Subcutaneous abdominal adipose tissue (tissue), 5 donors: ENCODE results near the gene TRIM4.

Experiments used
- H3K27ac ChIP-seq: one replicate; pipeline ENCODE4 v1.7.0; 2013; ENCODE audit warnings: low read depth, mild to moderate bottlenecking, inconsistent platforms, low read length, moderate library complexity
- H3K27me3 ChIP-seq, 5 donors: one replicate each; pipeline ENCODE4 v1.7.0; 2013; ENCODE audit warnings: low read length in 5 of 5, inconsistent platforms in 1 of 5; ENCODE audit not compliant: control insufficient read depth in 5 of 5, insufficient read depth in 4 of 5
- H3K36me3 ChIP-seq, 5 donors: one replicate each; pipeline ENCODE4 v1.7.0; 2013; ENCODE audit warnings: low read length in 5 of 5; ENCODE audit not compliant: control insufficient read depth in 5 of 5, insufficient read depth in 5 of 5
- H3K4me1 ChIP-seq, 5 donors: one replicate each; pipeline ENCODE4 v1.7.0; 2013; ENCODE audit warnings: low read length in 5 of 5, mild to moderate bottlenecking in 3 of 5, moderate library complexity in 1 of 5; ENCODE audit not compliant: control insufficient read depth in 5 of 5, insufficient read depth in 5 of 5
- H3K4me3 ChIP-seq, 5 donors: one replicate each; pipeline ENCODE4 v1.7.0; 2013; ENCODE audit warnings: low read length in 5 of 5, low read depth in 1 of 5
- H3K9ac ChIP-seq, 5 donors: one replicate each; pipeline ENCODE4 v1.7.0; 2013; ENCODE audit warnings: low read length in 5 of 5, mild to moderate bottlenecking in 4 of 5, moderate library complexity in 3 of 5
- H3K9me3 ChIP-seq, 5 donors: one replicate each; pipeline ENCODE4 v1.7.0; 2013; ENCODE audit warnings: low read length in 5 of 5; ENCODE audit not compliant: control insufficient read depth in 5 of 5
- donor health status: healthy.
- donor health status: healthy.
- donor health status: healthy.
- donor health status: healthy.
- donor health status: healthy.

The TRIM4 gene

GRCh38 chr7:99926321-99926720 lies 7.0 kb upstream of the TRIM4 start:
- Histone ChIP-seq H3K9me3 (no peaks in the 10 kb centered on the region), H3K4me1 (peaks cover 0 to 13% (median 8%) of the 10 kb centered on the region in 5 donors), H3K4me3 (no peak overlapping the region), H3K27ac (no peak overlapping the region), H3K36me3 (peaks cover 0 to 3% (median 0%) of the 10 kb centered on the region in 5 donors), H3K27me3 (peaks cover 0 to 15% (median 0%) of the 10 kb centered on the region in 5 donors), H3K9ac (no peak overlapping the region)

GRCh38 chr7:99923200-99923599 lies 3.9 kb upstream of the TRIM4 start:
- peaks cover 0 to 4% (median 0%) of the 10 kb centered on the region in 5 donors for H3K36me3 ChIP-seq
- H3K9ac ChIP-seq = no peak overlapping the region
- H3K27ac ChIP-seq = no peak overlapping the region
- peaks cover 0 to 10% (median 0%) of the 10 kb centered on the region in 5 donors for H3K27me3 ChIP-seq
- H3K4me1 ChIP-seq = peaks cover 0 to 21% (median 16%) of the 10 kb centered on the region in 5 donors
- no peaks in the 10 kb centered on the region for H3K9me3 ChIP-seq
- H3K4me3 ChIP-seq = no peak overlapping the region

- H3K36me3 ChIP-seq = peaks cover 6 to 18% (median 10%) of the 10 kb centered on the region in 5 donors
- H3K9me3 ChIP-seq = no peaks in the 10 kb centered on the region
- peak overlapping the region in 4 of 5 donors; percentile 89 to 96 (median 94) for H3K9ac ChIP-seq
- peaks cover 7 to 42% (median 33%) of the 10 kb centered on the region in 5 donors for H3K4me1 ChIP-seq
- no peaks in the 10 kb centered on the region for H3K27me3 ChIP-seq
- peak overlapping the region; percentile 90 to 98 (median 91) for H3K4me3 ChIP-seq
- H3K27ac ChIP-seq = peak overlapping the region; percentile 82
Observed at GRCh38 chr7:99920149-99920548, 819 bp upstream of the TRIM4 start.

- Histone ChIP-seq H3K4me1 (peaks cover 7 to 42% (median 33%) of the 10 kb centered on the region in 5 donors), H3K9me3 (no peaks in the 10 kb centered on the region), H3K9ac (peak overlapping the region; percentile 66 to 96 (median 94)), H3K36me3 (peaks cover 6 to 21% (median 12%) of the 10 kb centered on the region in 5 donors), H3K4me3 (peak overlapping the region; percentile 90 to 98 (median 91)), H3K27ac (peak overlapping the region; percentile 82), H3K27me3 (no peaks in the 10 kb centered on the region)
Observed at GRCh38 chr7:99919814-99920112, 433 bp upstream of the TRIM4 start.

GRCh38 chr7:99910976-99911375 lies 8.4 kb downstream of the TRIM4 start:
- Histone ChIP-seq H3K36me3 (peaks cover 21 to 51% (median 38%) of the 10 kb centered on the region in 5 donors), H3K9me3 (no peaks in the 10 kb centered on the region), H3K27me3 (no peaks in the 10 kb centered on the region), H3K4me1 (no peaks in the 10 kb centered on the region), H3K9ac (no peak overlapping the region), H3K27ac (no peak overlapping the region), H3K4me3 (no peak overlapping the region)

- Histone ChIP-seq H3K36me3 (peaks cover 29 to 83% (median 57%) of the 10 kb centered on the region in 5 donors), H3K9me3 (no peaks in the 10 kb centered on the region)
Observed at GRCh38 chr7:99901581-99901980, 17.7 kb downstream of the TRIM4 start.

GRCh38 chr7:99899830-99900519 lies 19.4 kb downstream of the TRIM4 start:
- no peak overlapping the region for H3K4me3 ChIP-seq
- H3K4me1 ChIP-seq = peaks cover 0 to 3% (median 0%) of the 10 kb centered on the region in 5 donors
- H3K27ac ChIP-seq = no peak overlapping the region
- no peak overlapping the region for H3K9ac ChIP-seq
- peaks cover 26 to 66% (median 50%) of the 10 kb centered on the region in 5 donors for H3K36me3 ChIP-seq
- no peaks in the 10 kb centered on the region for H3K9me3 ChIP-seq
- H3K27me3 ChIP-seq = no peaks in the 10 kb centered on the region

More at GRCh38 chr7:99901581-99901980, 17.7 kb downstream of the TRIM4 start:
- peaks cover 0 to 3% (median 0%) of the 10 kb centered on the region in 5 donors for H3K4me1 ChIP-seq
- no peaks in the 10 kb centered on the region for H3K27me3 ChIP-seq
- no peak overlapping the region for H3K27ac ChIP-seq
- H3K9ac ChIP-seq = no peak overlapping the region
- H3K4me3 ChIP-seq = no peak overlapping the region

- Histone ChIP-seq H3K9me3 (no peaks in the 10 kb centered on the region), H3K27me3 (no peaks in the 10 kb centered on the region), H3K27ac (no peak overlapping the region), H3K4me3 (no peak overlapping the region), H3K9ac (no peak overlapping the region), H3K4me1 (no peaks in the 10 kb centered on the region), H3K36me3 (peaks cover 26 to 58% (median 44%) of the 10 kb centered on the region in 5 donors)
Observed at GRCh38 chr7:99898836-99899235, 20.5 kb downstream of the TRIM4 start.

GRCh38 chr7:99898023-99898357 lies 21.3 kb downstream of the TRIM4 start:
- Histone ChIP-seq H3K9me3 (no peaks in the 10 kb centered on the region), H3K4me3 (no peak overlapping the region), H3K27me3 (no peaks in the 10 kb centered on the region), H3K9ac (no peak overlapping the region), H3K4me1 (no peaks in the 10 kb centered on the region), H3K27ac (no peak overlapping the region), H3K36me3 (peaks cover 23 to 49% (median 37%) of the 10 kb centered on the region in 5 donors)

GRCh38 chr7:99897322-99898022 lies 21.9 kb downstream of the TRIM4 start:
- Histone ChIP-seq H3K4me1 (no peaks in the 10 kb centered on the region), H3K36me3 (peaks cover 18 to 47% (median 34%) of the 10 kb centered on the region in 5 donors), H3K27ac (no peak overlapping the region), H3K9me3 (no peaks in the 10 kb centered on the region), H3K27me3 (no peaks in the 10 kb centered on the region), H3K9ac (no peak overlapping the region), H3K4me3 (no peak overlapping the region)
